ENCODE measurements around the gene IFI44. TPM values are rescaled to one million over a fixed set of nuclear protein-coding genes. Genes with fewer than 3 reads are reported as not detected.
A peak's percentile ranks its signal among the peaks of the same experiment; 100 is the strongest.

IFI44 gene
- total and polyA plus RNA-seq, 4 donors: 37.5 to 49.1 (median 38.9) TPM

GRCh38 chr1:78619803-78620579, 29.6 kb upstream of the IFI44 start, which contains the start of gene IFI44L:
TSS of gene IFI44L (plus strand) at chr1:78620448. CDS start at chr1:78627916, 7,468 bp downstream.
- Histone ChIP-seq H3K4me3 (no peak within 1 kb of the TSS), H3K27ac (ENCODE audit: low read depth in 1 of 2, low read length in 1 of 2) (peak within 1 kb of the TSS; percentile 66 to 75), H3K27me3 (ENCODE audit: control insufficient read depth in 3 of 3, insufficient read depth in 3 of 3, low read length in 2 of 3) (no peaks in the 10 kb centered on the region), H3K4me1 (ENCODE audit: control insufficient read depth in 5 of 5, insufficient read depth in 5 of 5, low read length in 5 of 5) (peaks cover 0 to 11% (median 3%) of the 10 kb centered on the region in 5 donors), H3K36me3 (ENCODE audit: control insufficient read depth in 4 of 4, insufficient read depth in 4 of 4, low read length in 4 of 4) (no peaks in the 10 kb centered on the region), H3K9ac (ENCODE audit: insufficient read depth in 1 of 2, low read length in 2 of 2) (peak within 1 kb of the TSS in 1 of 2 donors; percentile 53), H3K9me3 (ENCODE audit: control insufficient read depth in 4 of 4, insufficient read depth in 3 of 4, low read length in 3 of 4) (no peaks in the 10 kb centered on the region)
- TF ChIP-seq, protein P1, sequence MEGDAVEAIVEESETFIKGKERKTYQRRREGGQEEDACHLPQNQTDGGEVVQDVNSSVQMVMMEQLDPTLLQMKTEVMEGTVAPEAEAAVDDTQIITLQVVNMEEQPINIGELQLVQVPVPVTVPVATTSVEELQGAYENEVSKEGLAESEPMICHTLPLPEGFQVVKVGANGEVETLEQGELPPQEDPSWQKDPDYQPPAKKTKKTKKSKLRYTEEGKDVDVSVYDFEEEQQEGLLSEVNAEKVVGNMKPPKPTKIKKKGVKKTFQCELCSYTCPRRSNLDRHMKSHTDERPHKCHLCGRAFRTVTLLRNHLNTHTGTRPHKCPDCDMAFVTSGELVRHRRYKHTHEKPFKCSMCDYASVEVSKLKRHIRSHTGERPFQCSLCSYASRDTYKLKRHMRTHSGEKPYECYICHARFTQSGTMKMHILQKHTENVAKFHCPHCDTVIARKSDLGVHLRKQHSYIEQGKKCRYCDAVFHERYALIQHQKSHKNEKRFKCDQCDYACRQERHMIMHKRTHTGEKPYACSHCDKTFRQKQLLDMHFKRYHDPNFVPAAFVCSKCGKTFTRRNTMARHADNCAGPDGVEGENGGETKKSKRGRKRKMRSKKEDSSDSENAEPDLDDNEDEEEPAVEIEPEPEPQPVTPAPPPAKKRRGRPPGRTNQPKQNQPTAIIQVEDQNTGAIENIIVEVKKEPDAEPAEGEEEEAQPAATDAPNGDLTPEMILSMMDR (IDR thresholded peaks at IDR 0.05; ENCODE audit: control extremely low read depth, extremely low read depth): no peak
- DNase-seq: peak; percentile 59 to 79 (median 76)
- ATAC-seq (ENCODE audit: insufficient read depth, low FRiP score): peak; percentile 31
- WGBS, 2 donors: 9 to 11% methylated on average over 9 of the region's 9 CpGs

- peaks cover 0 to 11% (median 3%) of the 10 kb centered on the region in 5 donors for H3K4me1 ChIP-seq (ENCODE audit: control insufficient read depth in 5 of 5, insufficient read depth in 5 of 5, low read length in 5 of 5)
- DNase-seq (no peak), ATAC-seq (ENCODE audit: insufficient read depth, low FRiP score) (no peak)
- peak overlapping the region in 1 of 2 donors; percentile 75 for H3K27ac ChIP-seq (ENCODE audit: low read depth in 1 of 2, low read length in 1 of 2)
- TF ChIP-seq, protein P1 (IDR thresholded peaks at IDR 0.05; ENCODE audit: control extremely low read depth, extremely low read depth): no peak
- H3K36me3 ChIP-seq (ENCODE audit: control insufficient read depth in 4 of 4, insufficient read depth in 4 of 4, low read length in 4 of 4): no peaks in the 10 kb centered on the region
- 7 to 11% methylated on average over 1 of the region's 1 CpG for WGBS, 2 donors
- no peaks in the 10 kb centered on the region for H3K9me3 ChIP-seq (ENCODE audit: control insufficient read depth in 4 of 4, insufficient read depth in 3 of 4, low read length in 3 of 4)
- H3K27me3 ChIP-seq (ENCODE audit: control insufficient read depth in 3 of 3, insufficient read depth in 3 of 3, low read length in 2 of 3): no peaks in the 10 kb centered on the region
- H3K9ac ChIP-seq (ENCODE audit: insufficient read depth in 1 of 2, low read length in 2 of 2): peak overlapping the region in 1 of 2 donors; percentile 53
- H3K4me3 ChIP-seq: no peak overlapping the region
These were observed 29.0 kb upstream of the IFI44 start for GRCh38 chr1:78620666-78621065.

DNA sequence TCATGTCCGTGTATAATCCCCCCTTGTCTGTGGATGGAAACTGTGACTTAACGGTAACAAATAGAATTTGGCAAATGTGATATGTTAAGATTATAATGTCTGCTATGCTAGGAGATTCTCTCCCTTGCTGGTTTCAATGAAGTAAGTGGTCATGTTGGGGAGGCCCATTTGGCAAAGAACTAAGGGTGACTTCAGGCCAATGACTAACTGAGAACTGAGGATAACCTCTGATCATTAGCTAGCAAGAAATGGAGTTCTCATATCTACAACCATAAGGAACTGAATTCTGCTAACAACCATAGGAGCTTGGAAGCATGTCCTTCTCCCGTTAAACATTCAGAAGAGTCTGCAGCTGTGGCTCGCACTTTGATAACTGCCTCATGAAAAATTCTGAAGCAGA, 27.1 kb upstream of the IFI44 start:
- DNase-seq: no peak
- peak overlapping the region in 1 of 2 donors; percentile 60 for H3K27ac ChIP-seq (ENCODE audit: low read depth in 1 of 2, low read length in 1 of 2)
- H3K36me3 ChIP-seq (ENCODE audit: control insufficient read depth in 4 of 4, insufficient read depth in 4 of 4, low read length in 4 of 4): no peaks in the 10 kb centered on the region
- no peak overlapping the region for H3K9ac ChIP-seq (ENCODE audit: insufficient read depth in 1 of 2, low read length in 2 of 2)
- H3K4me3 ChIP-seq: no peak overlapping the region
- 69 to 73% methylated on average over 4 of the region's 4 CpGs for WGBS, 2 donors
- no peak for ATAC-seq (ENCODE audit: insufficient read depth, low FRiP score)
- peaks cover 0 to 11% (median 3%) of the 10 kb centered on the region in 5 donors for H3K4me1 ChIP-seq (ENCODE audit: control insufficient read depth in 5 of 5, insufficient read depth in 5 of 5, low read length in 5 of 5)
- TF ChIP-seq, protein P1 (IDR thresholded peaks at IDR 0.05; ENCODE audit: control extremely low read depth, extremely low read depth): no peak
- H3K9me3 ChIP-seq (ENCODE audit: control insufficient read depth in 4 of 4, insufficient read depth in 3 of 4, low read length in 3 of 4): no peaks in the 10 kb centered on the region
- H3K27me3 ChIP-seq (ENCODE audit: control insufficient read depth in 3 of 3, insufficient read depth in 3 of 3, low read length in 2 of 3): no peaks in the 10 kb centered on the region

Measured in lung (tissue), 12 donors.